PC-3 (cell line): Measurements from ENCODE around the gene AARS2. TPM values are rescaled to one million over a fixed set of nuclear protein-coding genes. Genes with fewer than 3 reads are reported as not detected.

ENCODE experiments used
- ATAC-seq: fragments of 200-7000 bp; cut with Tn5 transposase; 2 replicates; pipeline ENCODE4 v1.9.1; 2020; ENCODE audit warnings: mild to moderate bottlenecking, moderate library complexity
- BruUV-seq: library from RNA; stranded (reverse); fragments of 400-500 nt; replicated peaks from 2 replicates; lab custom pipeline; 2021; lab: Mats Ljungman, UMichigan
- CTCF ChIA-PET: fragments of 300-600 bp; sonication (Branson Sonifier 250); formaldehyde crosslinking; loops from one replicate; lab custom pipeline; 2022; ENCODE audit warnings: antibody characterized with exemption; lab: Charles Lee
- POLR2A ChIA-PET: fragments of 300-600 bp; sonication (Branson Sonifier 250); formaldehyde crosslinking; loops from one replicate; lab custom pipeline; 2022; ENCODE audit warnings: antibody characterized with exemption; ENCODE audit not compliant: unreplicated experiment; lab: Charles Lee
- DNase-seq: peaks from one replicate; pipeline ENCODE4 v3.0.0-alpha.2; 2015
- H2AFZ ChIP-seq: fragments of 300-600 bp; sonication (generic); 2 replicates; pipeline ENCODE4 v1.6.0; 2016; ENCODE audit warnings: antibody characterized with exemption, low read length
- H3F3A ChIP-seq: fragments of 300-600 bp; sonication (generic); one replicate; pipeline ENCODE4 v1.6.0; 2017; ENCODE audit warnings: antibody characterized with exemption, low read length, control low read depth, mild to moderate bottlenecking; ENCODE audit not compliant: unreplicated experiment
- H3K27ac ChIP-seq: fragments of 300-600 bp; sonication (generic); 2 replicates; pipeline ENCODE4 v1.5.1; 2016; ENCODE audit warnings: mild to moderate bottlenecking, low read length
- H3K27me3 ChIP-seq: fragments of 300-600 bp; sonication (generic); 2 replicates; pipeline ENCODE4 v1.6.1; 2016; ENCODE audit warnings: low read length, mixed read lengths
- H3K36me3 ChIP-seq: fragments of 300-600 bp; sonication (generic); 2 replicates; pipeline ENCODE4 v1.6.1; 2016; ENCODE audit warnings: low read depth, mixed run types, low read length, mixed read lengths
- H3K4me1 ChIP-seq: fragments of 300-600 bp; sonication (generic); 2 replicates; pipeline ENCODE4 v1.5.1; 2016; ENCODE audit warnings: low read length; ENCODE audit not compliant: insufficient read depth
- H3K4me2 ChIP-seq: fragments of 300-600 bp; sonication (generic); 2 replicates; pipeline ENCODE4 v1.6.0; 2016; ENCODE audit warnings: low read length
- H3K4me3 ChIP-seq: fragments of 300-600 bp; sonication (generic); 2 replicates; pipeline ENCODE4 v1.5.1; 2016; ENCODE audit warnings: mild to moderate bottlenecking, low read length, mixed read lengths
- H3K79me2 ChIP-seq: fragments of 300-600 bp; sonication (generic); 2 replicates; pipeline ENCODE4 v1.6.1; 2017; ENCODE audit warnings: low read length, mixed read lengths
- H3K9ac ChIP-seq: fragments of 300-600 bp; sonication (generic); 2 replicates; pipeline ENCODE4 v1.6.0; 2016; ENCODE audit warnings: mild to moderate bottlenecking, low read length
- H3K9me2 ChIP-seq: fragments of 300-600 bp; sonication (generic); replicated peaks from 2 replicates; pipeline ENCODE4 v1.6.1; 2016; ENCODE audit warnings: mixed run types, low read length, mixed read lengths
- H3K9me3 ChIP-seq: fragments of 300-600 bp; sonication (generic); 2 replicates; pipeline ENCODE4 v1.6.1; 2016; ENCODE audit warnings: low read length, mixed read lengths
- H4K20me1 ChIP-seq: fragments of 300-600 bp; sonication (generic); 2 replicates; pipeline ENCODE4 v1.6.1; 2016; ENCODE audit warnings: low read length, mixed read lengths
- CTCF ChIP-seq: fragments of 300-600 bp; sonication (generic); conservative IDR thresholded peaks from 2 replicates; pipeline ENCODE4 v1.5.1; 2017; ENCODE audit warnings: antibody characterized with exemption, low read depth, mild to moderate bottlenecking, low read length
- EZH2 ChIP-seq: fragments of 300-600 bp; sonication (generic); IDR thresholded peaks from one replicate; pipeline ENCODE4 v1.6.1; 2017; ENCODE audit warnings: antibody characterized with exemption, mild to moderate bottlenecking, low read length; ENCODE audit not compliant: unreplicated experiment
- EZH2phosphoT487 ChIP-seq: fragments of 300-600 bp; sonication (generic); IDR thresholded peaks from 2 replicates; pipeline ENCODE4 v1.6.1; 2018; ENCODE audit warnings: mild to moderate bottlenecking, antibody characterized with exemption, low read length, borderline replicate concordance
- intact Hi-C: fragments of 100-400 bp; cut with micrococcal nuclease; formaldehyde crosslinking; loops from 2 replicates; pipeline ENCODE4 v1.9.0; 2023
- total RNA-seq: library from RNA; depleted of rRNA; stranded (reverse); fragments of >200 nt; gene quantifications from 2 replicates; pipeline ENCODE4 v1.2.3, GENCODE V29; 2014

Gene AARS2
- total RNA-seq, 1 experiment from 2014 or later: 26.2 TPM

- Histone ChIP-seq H4K20me1 (no peaks in the 10 kb centered on the region), H3K4me3 (no peak overlapping the region)
- POLR2A ChIA-PET: no interaction called here
Observed at GRCh38 chr6:44306710-44307109, 6.4 kb downstream of the AARS2 start.

GRCh38 chr6:44305200-44305725 is 7.9 kb downstream of the AARS2 start:
- H3K9me2 ChIP-seq: no peaks in the 10 kb centered on the region
- no peaks in the 10 kb centered on the region for H3K27me3 ChIP-seq
- no peak overlapping the region for H2AFZ ChIP-seq
- H3K4me2 ChIP-seq: no peak overlapping the region
- H3K4me3 ChIP-seq: no peak overlapping the region
- TF ChIP-seq EZH2phosphoT487 (no peak), CTCF (no peak), EZH2 (no peak)
- DNase-seq (no peak), ATAC-seq (no peak)
- no TSS peak for BruUV-seq
- H3K9me3 ChIP-seq: no peaks in the 10 kb centered on the region
- intact Hi-C loops: no loop called here
- no peaks in the 10 kb centered on the region for H3K79me2 ChIP-seq
- ChIA-PET POLR2A (no interaction called here), CTCF (no interaction called here)
- H3K4me1 ChIP-seq: no peaks in the 10 kb centered on the region
- no peak overlapping the region for H3K27ac ChIP-seq
- H3K36me3 ChIP-seq: peaks cover 46% of the 10 kb centered on the region
- no peaks in the 10 kb centered on the region for H4K20me1 ChIP-seq
- H3K9ac ChIP-seq: no peak overlapping the region
- no peaks in the 10 kb centered on the region for H3F3A ChIP-seq

More at GRCh38 chr6:44306710-44307109, 6.4 kb downstream of the AARS2 start:
- H3K36me3 ChIP-seq: peaks cover 53% of the 10 kb centered on the region
- H3K9me3 ChIP-seq: no peaks in the 10 kb centered on the region
- ATAC-seq (no peak), DNase-seq (no peak)
- no peaks in the 10 kb centered on the region for H3K27me3 ChIP-seq
- intact Hi-C loops: no loop called here
- no peaks in the 10 kb centered on the region for H3K9me2 ChIP-seq
- TF ChIP-seq CTCF (no peak), EZH2 (no peak), EZH2phosphoT487 (no peak)
- no peaks in the 10 kb centered on the region for H3F3A ChIP-seq
- no peak overlapping the region for H3K9ac ChIP-seq
- no peaks in the 10 kb centered on the region for H3K4me1 ChIP-seq
- peaks cover 3% of the 10 kb centered on the region; the same call in 1 of the 2 replicates for H3K79me2 ChIP-seq
- no peak overlapping the region for H3K27ac ChIP-seq
- H2AFZ ChIP-seq: no peak overlapping the region
- no TSS peak for BruUV-seq
- H3K4me2 ChIP-seq: no peak overlapping the region
- CTCF ChIA-PET: no interaction called here
